Limb (tissue), 2 donors: ENCODE results near the gene ANKRD13D.
"Not testable (repeated sequence)": the region's sequence is repeated elsewhere in the genome, so short reads cannot be mapped to it uniquely, and the experiment has no call there.

Experiments
- DNase-seq, 2 donors: peaks; one replicate each; pipeline ENCODE4 v3.0.0-alpha.2; 2016; ENCODE audit errors: extremely low spot score in 2 of 2

ANKRD13D gene

DNA sequence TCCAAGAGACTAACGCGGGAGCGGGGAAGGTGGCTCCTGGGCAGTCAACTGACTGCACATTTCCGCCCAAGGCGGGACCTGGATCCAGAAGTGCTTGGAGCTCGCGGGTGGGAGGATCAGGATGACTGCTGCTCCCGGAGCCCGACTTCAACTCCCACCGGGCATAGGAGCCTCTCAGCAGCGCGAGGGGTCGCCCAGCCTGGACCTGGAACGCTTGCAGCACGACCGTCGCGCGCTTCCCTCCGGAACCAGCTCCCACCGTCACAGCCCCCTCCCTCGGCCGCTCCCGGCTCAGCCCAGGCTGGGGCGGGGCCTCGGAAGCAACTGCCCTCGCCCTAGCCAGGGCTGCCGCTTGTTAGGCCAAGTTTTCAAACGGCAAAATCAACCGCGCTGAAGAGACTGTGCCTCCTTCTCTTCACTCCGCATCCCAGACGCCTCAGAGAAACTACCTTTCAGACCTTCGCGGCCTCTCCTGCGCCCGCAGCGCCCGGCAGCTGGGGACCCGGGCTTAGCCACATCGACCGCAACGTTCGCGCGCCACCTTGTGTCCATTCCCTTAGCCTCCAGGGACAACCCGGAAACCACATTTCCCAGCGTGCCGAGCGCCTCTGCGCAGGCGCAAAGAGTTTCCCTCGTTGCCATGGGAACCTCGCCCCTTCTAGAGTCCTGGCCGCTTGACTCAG lies 28.2 kb downstream of the ANKRD13D start:
- DNase-seq: peak; percentile 97 to 98

- DNase-seq: no peak
These were observed 28.9 kb downstream of the ANKRD13D start for GRCh38 chr11:67317888-67318555.

GRCh38 chr11:67318876-67319275 lies 29.8 kb downstream of the ANKRD13D start:
- DNase-seq: not testable (repeated sequence)

GRCh38 chr11:67320011-67320410 lies 30.9 kb downstream of the ANKRD13D start:
- DNase-seq: no peak

- no peak for DNase-seq
These were observed 31.6 kb downstream of the ANKRD13D start for GRCh38 chr11:67320691-67321090.

DNA sequence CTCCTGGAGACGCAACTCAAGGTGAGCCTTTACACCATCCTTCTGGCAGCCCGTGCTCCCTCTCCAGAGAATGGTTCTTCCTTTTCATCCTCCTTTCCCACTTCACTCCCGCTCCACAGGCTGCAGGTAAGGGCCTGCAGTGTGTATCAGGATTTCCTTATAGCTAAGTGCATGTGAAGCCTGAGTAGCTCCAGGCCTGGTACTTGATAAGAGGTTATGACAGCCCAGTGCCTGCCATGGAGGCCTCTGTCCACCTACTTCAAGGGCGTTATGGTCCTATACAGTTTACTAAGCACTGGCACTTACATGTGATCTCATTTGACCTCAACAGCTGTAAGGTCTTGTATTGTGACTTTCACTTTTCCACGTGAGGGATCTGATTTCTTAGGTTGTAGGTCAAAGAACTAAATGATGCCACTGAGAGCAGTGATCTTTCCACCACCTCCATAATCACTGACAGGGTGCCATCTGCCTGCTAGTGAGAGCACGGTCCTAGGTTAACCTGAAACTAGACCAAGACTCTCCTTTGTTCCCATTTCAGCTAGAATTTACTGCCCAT lies 32.3 kb downstream of the ANKRD13D start:
- no peak for DNase-seq

DNA sequence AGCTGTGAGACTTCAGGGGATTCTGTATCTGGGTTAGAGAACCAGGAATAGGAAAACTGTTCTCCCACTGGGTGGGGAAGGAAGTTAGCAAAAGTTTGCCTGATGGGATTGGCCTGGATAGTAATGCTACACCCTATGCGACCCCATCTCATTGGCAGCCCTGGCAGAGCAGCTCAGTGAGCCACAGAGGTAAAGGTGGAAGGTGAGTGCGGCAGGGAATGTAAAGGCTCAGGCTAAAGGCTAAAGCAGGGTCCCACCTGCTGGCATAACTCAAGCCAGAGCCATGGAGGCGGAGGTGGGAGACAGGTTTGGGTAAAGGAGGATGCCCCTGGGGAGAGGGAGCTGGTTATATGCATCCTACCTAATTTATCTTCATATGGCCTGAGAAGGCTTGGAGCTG lies 32.9 kb downstream of the ANKRD13D start:
- no peak for DNase-seq

DNA sequence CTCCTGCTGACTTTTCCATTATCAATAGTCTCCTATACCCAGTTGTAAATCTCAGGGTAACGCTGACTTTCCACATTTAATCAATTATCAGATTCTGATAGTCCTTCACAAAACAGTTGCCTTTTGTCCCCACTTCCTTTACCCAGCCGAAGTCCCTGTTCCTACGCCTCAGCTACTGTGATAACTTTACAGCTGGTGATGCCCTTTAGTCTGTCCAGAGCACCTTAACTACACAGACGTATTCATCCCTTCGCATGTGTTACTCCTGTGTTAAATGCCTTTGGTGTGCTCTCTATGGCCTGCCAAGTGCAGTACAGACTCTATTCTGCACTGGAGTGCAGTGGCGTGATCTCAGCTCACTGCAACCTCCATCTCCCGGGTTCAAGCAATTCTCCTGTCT lies 34.4 kb downstream of the ANKRD13D start:
- no peak for DNase-seq

- DNase-seq: no peak
These were observed 43.1 kb downstream of the ANKRD13D start for GRCh38 chr11:67332081-67332691.

DNA sequence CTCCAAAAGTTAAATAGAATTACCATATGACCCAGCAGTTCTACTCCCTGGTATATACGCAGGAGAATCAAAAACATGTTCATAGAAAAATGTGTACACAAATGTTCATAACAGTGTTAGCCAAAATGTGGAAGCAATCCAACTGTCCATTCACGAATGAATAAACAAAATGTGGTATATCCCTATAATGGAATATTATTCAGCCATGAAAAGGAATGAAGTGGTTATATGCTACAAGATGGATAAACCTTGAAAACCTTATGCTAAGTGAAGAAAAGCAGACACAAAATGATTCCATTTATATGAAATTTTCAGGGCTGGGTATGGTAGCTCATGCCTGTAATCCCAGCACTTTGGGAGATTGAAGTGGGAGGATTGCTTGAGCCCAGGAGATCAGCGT lies 48.2 kb downstream of the ANKRD13D start:
- no peak for DNase-seq

DNA sequence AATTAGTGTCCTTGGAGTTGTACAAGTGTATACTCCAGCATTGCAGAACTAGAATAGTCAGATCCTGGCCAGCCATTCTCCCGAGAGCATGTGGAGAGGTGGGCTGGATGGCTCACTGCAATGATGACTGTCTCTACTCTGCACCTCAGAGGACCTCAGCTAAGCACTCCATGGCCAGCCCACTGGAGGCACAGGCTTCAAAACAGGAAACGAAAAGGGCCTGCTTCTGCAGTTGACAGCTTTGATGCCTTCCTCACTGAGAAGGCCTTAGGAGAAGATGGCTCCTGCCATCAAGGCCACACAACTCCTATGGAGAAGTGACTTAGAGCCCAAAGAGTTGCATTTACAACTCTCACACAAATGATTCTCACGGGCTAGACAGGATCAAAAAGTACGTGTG lies 55.2 kb downstream of the ANKRD13D start:
- no peak for DNase-seq

DNA sequence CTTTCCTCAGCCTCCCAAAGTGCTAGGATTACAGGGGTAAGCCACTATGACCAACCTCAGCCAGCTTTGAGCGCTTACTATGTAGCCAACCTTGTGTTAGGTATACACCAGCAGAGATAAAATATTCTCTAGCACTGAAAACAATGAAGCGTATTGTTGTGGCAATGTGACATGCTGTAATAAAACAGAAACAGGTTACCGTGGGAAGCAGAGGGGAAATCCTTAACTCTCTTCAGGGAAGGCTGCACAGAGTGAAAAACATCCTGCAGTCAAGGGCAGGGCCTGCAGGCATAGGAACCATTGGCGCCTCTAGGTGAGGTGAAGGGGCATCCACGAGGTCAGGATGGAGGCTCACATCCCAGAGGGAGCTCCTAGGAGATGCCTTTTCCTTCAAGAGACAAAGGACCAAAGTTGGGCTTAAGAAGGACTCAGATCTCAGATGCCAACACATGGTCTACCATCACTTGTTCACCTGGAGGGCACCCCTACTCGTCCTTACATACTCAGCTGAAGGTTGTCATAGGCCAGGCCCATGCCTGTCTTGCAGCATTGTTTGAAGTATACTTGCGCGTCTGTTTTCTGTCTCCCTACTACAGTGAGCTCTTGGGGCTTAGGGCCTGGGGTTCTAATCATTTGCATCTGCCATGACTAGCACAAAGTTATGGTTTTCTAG lies 56.3 kb downstream of the ANKRD13D start:
- DNase-seq: no peak

GRCh38 chr11:67345920-67346819 lies 57.1 kb downstream of the ANKRD13D start:
- no peak for DNase-seq

DNA sequence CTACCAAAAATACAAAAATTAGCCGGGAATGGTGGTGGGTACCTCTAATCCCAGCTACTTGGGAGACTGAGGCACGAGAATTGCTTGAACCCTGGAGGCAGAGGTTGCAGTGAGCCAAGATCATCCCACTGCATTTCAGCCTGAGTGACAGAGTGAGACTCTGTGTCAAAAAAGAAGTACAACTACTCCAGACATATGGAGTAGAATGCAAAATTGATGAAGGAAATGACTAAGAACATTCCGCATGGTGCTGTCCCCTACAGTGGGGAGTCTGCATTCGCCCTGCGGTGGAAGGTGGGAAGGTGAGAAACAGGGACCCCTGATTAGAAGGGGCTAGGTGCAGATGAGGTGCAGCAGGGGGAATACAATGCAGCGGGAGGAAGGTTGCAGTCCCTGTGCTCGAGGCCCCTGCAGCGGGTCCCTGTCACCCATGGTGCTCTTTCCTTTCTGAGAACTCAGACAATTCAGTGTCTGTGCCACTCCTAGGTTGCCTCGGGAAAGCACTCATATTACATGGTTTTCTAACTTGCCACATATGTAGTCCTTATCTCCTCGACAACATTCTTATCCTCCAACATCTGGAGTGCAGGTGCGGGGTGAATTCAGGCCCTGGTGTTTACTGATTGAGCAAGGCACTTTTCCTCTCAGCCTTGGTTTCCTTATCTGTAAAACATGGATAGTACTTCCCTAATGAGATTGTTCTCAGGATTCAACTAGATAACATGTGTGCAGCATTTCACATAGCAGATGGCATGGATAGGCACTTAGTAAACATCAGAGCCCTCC lies 59.1 kb downstream of the ANKRD13D start:
- DNase-seq: no peak

- no peak for DNase-seq
These were observed 59.9 kb downstream of the ANKRD13D start for GRCh38 chr11:67349036-67349435.

- DNase-seq: no peak
These were observed 60.4 kb downstream of the ANKRD13D start for GRCh38 chr11:67349457-67349856.

DNA sequence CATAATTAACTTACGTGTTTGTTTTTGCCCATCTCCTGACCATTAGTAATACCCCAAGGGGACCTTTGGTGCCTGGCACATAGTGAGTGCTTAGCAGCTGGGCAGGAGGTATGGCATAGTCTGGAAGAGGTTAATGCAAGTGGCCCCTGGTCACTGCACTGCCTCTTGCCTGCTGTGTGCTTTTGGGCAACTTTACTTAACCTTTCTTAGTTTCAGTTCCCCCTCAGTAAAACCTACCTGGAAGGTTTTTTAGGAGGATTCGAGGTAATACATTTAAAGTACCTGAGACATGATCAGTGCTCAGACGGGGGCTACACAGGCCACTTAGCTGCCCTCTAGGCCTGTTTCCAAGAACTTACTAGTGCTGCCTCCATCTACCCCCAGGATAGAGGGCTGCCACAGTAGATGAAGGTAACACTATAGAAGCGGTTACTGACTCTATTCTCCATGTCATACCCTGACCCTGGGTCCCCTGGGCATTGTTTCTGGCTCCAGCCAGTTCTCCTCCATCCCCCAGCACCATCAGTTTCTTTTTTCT lies 60.9 kb downstream of the ANKRD13D start:
- DNase-seq: no peak

DNA sequence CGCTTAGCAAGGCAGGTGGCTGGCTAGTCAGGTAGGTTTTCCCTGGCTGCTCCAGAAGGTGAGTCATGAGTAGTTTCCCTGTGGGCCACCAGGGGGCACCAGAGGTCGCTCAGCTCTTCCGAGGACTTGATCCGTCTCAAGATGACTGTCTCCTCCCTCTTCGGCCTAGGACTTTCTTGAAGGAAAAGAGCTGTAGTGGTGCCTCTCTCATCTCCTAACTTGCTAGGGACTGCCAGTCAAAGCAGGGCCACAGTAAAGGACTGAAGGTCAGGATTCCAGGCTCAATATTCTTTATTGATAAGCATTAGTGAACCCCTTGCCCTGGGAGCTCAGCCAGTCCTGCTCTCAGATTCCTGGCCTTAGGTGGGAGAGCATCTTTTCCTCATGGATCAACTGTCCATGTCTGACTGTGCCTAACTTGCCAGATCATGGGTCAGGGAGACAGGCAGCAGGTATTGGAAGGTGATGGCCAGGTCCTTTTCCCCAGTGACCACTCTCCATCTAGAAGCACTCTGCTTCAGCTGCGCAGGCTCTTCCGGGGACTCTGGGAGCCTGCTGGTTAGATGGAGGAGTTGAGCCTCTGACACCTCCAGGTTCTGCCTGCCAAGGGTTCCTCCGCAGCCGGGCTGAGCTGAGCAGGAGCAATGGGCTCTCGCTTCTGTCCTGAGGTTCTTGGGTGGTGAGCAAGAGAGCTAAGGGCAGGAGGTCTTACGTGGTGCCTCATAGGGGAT lies 62.3 kb downstream of the ANKRD13D start:
- peak; percentile 76 to 87 for DNase-seq
